DMS 273 (cell line): ENCODE results near the gene PRR16.
"Not testable (repeated sequence)": the region's sequence is repeated elsewhere in the genome, so short reads cannot be mapped to it uniquely, and the experiment has no call there.

ENCODE experiments used
- DNase-seq: peaks from one replicate; lab custom pipeline; 2025; ENCODE audit not compliant: unreplicated experiment; lab: John Stamatoyannopoulos, UW

The PRR16 gene

GRCh38 chr5:120463991-120464626 is at the start of gene PRR16:
TSS of gene PRR16 (plus strand) at chr5:120464300.
- DNase-seq: peak; percentile 73

DNA sequence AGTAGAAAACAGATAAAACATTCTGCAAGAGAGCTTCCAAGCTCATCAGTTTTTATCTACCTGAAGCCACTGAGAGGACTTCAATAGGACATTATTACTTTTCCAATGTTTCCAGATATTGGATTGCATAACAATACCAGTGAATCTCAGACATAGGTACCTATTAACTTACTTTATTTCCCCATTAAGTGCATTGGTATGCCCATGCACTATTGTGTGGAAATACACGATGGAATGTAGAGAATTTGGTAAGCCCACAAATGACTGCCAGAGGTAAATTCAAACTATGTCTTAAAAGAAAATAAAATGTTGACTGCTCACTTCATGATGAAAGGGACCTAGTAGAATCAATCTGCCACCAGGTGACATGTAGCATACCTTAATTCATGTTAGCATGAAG is 48.1 kb upstream of the PRR16 start:
- no peak for DNase-seq

DNA sequence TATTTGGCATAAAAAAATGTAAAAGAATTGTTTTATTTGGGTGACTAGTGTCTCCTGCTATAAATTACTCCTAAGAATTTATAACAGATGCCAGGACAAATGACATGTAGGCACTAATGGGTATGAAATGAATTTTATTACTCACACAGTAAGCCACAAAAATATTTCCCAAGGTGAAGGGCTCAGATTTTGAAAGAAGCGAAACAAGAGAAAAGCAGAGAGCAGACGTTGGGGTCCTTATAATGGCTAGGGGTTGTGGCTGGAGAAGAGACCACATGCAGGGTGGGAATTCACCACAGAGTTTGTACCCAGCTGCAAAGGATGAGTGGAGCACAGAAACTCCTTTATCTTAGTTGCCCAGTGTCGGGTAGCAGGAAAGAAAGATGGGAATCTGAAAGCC is 45.0 kb upstream of the PRR16 start:
- DNase-seq: no peak

DNA sequence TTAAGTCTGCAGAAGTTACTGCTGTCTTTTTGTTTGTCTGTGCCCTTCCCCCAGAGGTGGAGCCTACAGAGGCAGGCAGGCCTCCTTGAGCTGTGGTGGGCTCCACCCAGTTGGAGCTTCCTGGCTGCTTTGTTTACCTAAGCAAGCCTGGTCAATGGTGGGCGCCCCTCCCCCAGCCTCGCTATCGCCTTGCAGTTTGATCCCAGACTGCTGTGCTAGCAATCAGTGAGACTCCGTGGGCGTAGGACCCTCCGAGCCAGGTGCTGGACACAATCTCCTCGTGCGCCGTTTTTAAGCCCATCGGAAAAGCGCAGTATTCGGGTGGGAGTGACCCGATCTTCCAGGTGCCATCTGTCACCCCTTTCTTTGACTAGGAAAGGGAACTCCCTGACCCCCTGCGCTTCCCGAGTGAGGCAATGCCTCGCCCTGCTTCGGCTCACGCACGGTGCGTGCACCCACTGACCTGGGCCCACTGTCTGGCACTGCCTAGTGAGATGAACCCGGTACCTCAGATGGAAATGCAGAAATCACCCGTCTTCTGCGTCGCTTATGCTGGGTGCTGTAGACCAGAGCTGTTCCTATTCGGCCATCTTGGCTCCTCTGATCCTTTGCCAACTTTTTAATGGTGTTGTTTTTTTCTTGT is 37.3 kb upstream of the PRR16 start:
- DNase-seq: not testable (repeated sequence)

GRCh38 chr5:120430572-120430971 is 33.5 kb upstream of the PRR16 start:
- DNase-seq: no peak

- no peak for DNase-seq
These were observed 31.2 kb upstream of the PRR16 start for GRCh38 chr5:120432861-120433260.

- DNase-seq: no peak
These were observed 29.0 kb upstream of the PRR16 start for GRCh38 chr5:120435129-120435528.

DNA sequence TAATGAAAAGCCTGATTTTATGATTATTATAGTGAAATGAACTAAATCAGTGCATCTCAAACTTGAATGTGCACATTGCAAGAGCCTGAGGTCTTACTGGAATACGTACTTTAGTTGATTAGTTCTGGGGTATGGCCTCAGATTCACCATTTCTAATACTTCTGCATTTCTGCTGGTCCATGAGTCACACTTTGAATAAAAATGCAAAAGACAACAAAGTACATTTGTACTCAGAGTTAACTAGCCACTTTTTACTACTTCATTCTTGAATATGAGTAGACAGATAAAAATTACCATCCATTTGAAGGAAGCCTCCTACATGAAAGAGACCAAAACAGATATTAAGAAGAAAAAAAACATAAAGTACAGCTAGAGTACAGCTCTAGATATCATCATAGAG is 27.1 kb upstream of the PRR16 start:
- DNase-seq: no peak

DNA sequence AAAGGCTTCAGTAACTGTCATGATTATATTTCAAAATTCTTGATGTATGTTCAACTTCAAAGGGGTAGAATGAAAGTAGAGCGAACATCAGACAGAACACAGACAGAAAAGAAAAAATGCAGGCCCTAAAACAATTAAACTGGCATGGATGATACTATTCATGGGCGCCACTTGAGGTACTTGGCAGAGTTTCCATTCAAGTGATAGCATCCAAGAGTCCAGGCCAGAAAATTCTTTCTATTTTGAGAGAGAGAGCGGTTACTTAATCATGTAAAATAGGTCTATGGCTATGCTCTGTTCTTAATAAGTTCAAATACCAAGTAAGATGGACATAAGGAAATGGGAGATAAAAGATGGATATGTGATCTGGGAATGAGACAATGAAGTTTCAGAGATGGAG is 21.4 kb upstream of the PRR16 start:
- no peak for DNase-seq

GRCh38 chr5:120443607-120444006 is 20.5 kb upstream of the PRR16 start:
- DNase-seq: no peak

- DNase-seq: no peak
These were observed 18.0 kb upstream of the PRR16 start for GRCh38 chr5:120446068-120446492.

GRCh38 chr5:120446901-120447300 is 17.2 kb upstream of the PRR16 start:
- DNase-seq: no peak

- no peak for DNase-seq
These were observed 16.3 kb upstream of the PRR16 start for GRCh38 chr5:120447706-120448239.

DNA sequence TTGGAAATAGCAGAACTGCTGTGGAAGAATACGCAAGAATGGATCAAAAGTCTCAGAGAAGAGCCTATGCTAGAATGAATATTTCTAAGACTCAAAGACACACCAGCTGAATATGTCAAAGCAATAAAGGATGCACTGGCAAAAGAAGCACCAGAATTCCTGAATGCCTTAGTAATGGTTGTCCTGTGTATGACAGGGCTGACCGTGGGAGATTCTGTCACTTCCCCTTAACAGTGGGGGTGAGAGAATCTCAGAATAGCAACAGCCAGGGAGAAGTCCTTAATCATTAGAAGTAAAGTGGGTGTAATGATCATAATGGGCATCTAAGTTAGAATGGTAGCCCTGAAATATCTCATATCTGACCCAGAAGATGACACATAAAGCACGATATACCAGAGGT is 14.6 kb upstream of the PRR16 start:
- no peak for DNase-seq

GRCh38 chr5:120450910-120451309 is 13.2 kb upstream of the PRR16 start:
- no peak for DNase-seq

DNA sequence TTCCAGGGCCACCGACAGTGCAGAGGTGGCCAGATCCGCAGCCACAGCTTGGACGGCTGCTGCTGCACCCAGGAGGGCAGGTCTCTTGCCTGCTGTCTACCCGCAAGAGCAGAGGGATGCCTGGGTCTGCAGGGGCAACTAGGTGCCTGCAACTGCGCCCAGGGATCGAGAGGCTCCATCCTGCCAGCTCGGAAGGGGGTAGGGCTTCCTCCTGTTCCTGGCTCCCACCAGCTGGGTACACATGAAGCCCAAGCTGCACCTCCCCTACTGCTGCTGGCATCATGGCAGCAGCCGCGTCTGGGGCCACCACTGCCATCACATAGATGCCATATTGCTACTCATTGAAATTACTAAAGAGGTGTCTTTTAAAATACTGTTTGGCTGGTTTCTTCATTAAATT is 12.7 kb upstream of the PRR16 start:
- no peak for DNase-seq

DNA sequence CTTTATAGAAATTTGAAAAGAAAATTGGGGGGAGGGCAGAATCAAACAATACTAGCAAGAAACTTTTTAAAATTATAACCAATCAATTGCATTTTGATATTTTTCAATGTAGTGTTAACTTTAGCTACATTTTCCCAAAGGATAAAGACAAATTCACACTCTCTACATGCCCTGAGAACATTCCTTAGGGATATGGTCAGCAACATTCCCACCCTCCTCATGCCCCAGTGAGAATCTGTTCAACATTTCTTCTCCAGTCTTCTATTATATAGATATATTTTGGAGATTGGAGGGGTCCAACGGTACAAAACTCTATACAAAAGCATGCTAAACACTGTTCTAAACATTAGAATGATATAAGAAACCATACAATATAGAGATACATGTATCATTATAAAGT is 11.6 kb upstream of the PRR16 start:
- no peak for DNase-seq

DNA sequence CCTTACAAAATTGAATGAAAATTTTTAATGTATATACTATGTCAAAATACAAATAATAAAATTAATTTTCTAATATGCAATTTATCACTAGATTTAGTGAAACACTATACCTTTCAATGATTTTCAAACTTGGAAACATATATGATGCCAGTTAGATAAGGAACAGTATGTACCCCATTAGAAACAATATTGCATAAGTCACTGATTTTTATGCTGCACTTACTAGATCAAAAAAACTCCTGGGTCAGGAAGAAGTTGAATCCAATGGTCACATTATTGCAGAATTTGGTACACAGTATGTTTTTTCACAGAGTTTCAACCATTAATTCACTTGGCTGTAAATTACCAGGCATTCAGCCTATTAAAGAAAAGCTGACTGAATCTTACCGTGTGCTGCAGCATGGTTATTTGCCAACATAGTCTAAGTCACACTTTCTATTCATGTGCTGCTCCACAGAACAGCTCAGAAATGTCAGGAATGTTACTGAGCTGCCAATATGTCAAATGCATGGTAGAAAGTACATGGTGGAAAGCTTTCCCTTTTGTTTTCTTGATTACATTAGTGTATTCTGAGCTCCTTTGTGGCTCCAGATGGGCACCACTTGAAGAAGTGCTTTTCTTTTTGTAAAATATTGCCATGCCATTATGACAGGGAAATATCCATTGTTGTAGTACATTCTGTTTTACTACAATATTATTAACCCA is 9.9 kb upstream of the PRR16 start:
- DNase-seq: no peak

- DNase-seq: peak; percentile 2
These were observed 8.1 kb upstream of the PRR16 start for GRCh38 chr5:120456006-120456405.

GRCh38 chr5:120457839-120458507 is 6.1 kb upstream of the PRR16 start:
- peak; percentile 57 for DNase-seq

GRCh38 chr5:120458508-120458847 is 5.6 kb upstream of the PRR16 start:
- DNase-seq: not testable (repeated sequence)

GRCh38 chr5:120461251-120461650 is 2.8 kb upstream of the PRR16 start:
- DNase-seq: no peak
